Erythroblast (primary cell): ENCODE measurements around the gene CNDP1.

ENCODE experiments used
- GATA1 ChIP-seq: IDR thresholded peaks from 2 replicates; pipeline ENCODE4 v1.6.1; 2011; ENCODE audit warnings: low read depth, mild to moderate bottlenecking, control low read depth, low read length, moderate library complexity
- POLR2A ChIP-seq: IDR thresholded peaks from 2 replicates; pipeline ENCODE4 v1.6.1; 2011; ENCODE audit warnings: mild to moderate bottlenecking, low read length

DNA sequence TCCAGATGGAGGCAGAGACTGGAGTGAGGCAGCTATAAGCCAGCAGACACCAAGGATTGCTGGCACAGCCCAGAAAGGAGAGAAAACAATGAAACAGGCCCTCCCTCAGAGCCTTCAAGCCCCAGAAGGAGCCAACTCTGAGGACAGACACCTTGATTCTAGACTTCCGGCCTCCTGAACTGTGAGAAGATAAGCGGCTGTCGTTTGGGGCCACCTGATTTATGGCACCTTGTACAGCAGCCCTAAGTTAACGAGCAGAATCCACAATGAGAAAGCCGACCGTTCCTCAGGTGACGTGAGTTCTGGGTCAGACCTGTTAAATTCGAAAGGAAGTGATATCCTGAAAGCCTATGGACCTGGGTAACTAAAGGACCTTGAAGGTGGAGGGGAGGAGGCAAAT, 45.4 kb upstream of the CNDP1 start:
- TF ChIP-seq POLR2A (no peak), GATA1 (no peak)
